WTC11 (cell line): Measurements from ENCODE around the gene GPR15LG. TPM values are rescaled to one million over a fixed set of nuclear protein-coding genes. Genes with fewer than 3 reads are reported as not detected.

Experiments
- total RNA-seq: library from RNA; stranded (reverse); gene quantifications from 3 replicates; pipeline ENCODE4 v1.2.3, GENCODE V29; 2021

Gene GPR15LG
- total RNA-seq, 1 experiment from 2014 or later = not detected

Other genes starting within 250 kb of the GPR15LG start
- 95.9 to 98.8 TPM (median 97.6 TPM) in 3 replicates for gene GHITM, start 34.3 kb upstream of the GPR15LG start, total RNA-seq
- 5.0 to 7.2 TPM (median 6.4 TPM) in 3 replicates for gene CDHR1, start 20.7 kb downstream of the GPR15LG start, total RNA-seq
- gene LRIT2, start 51.7 kb downstream of the GPR15LG start, total RNA-seq = not detected in 3 replicates
- not detected in 3 replicates for gene LRIT1, start 67.7 kb downstream of the GPR15LG start, total RNA-seq
- gene RGR, start 71.3 kb downstream of the GPR15LG start, total RNA-seq = not detected in 3 replicates
- gene CCSER2, start 154.8 kb downstream of the GPR15LG start, total RNA-seq = 21.4 to 30.6 TPM (median 22.7 TPM) in 3 replicates